ENCODE measurements around the gene DUSP5. TPM values are rescaled to one million over a fixed set of nuclear protein-coding genes. Genes with fewer than 3 reads are reported as not detected.

Gene DUSP5
- total RNA-seq, 1 experiment from 2014 or later: 30.1 TPM

- H3K9me3 ChIP-seq (ENCODE audit: control insufficient read depth, insufficient read depth, low read depth, low read length): no peaks in the 10 kb centered on the region
- ChIA-PET POLR2A (interaction anchor here (0.6 kb wide), 1 partner anchor 347 kb away, joined by 4 read pairs; no protein-coding TSS in a partner anchor), CTCF (no interaction called here)
- H3K4me1 ChIP-seq (ENCODE audit: control insufficient read depth, insufficient read depth, low read length): peaks cover 11% of the 10 kb centered on the region
- ATAC-seq (no peak; the same call in 1 of the 2 replicates), DNase-seq (ENCODE audit: low read depth, low spot score) (peak; percentile 36)
- no TSS peak for BruUV-seq (replicated peaks)
- H3K27me3 ChIP-seq (ENCODE audit: control insufficient read depth, insufficient read depth, low read length): no peaks in the 10 kb centered on the region
- H3K36me3 ChIP-seq (ENCODE audit: control insufficient read depth, insufficient read depth, low read length): no peaks in the 10 kb centered on the region
- TF ChIP-seq SIN3A (IDR thresholded peaks at IDR 0.05; ENCODE audit: borderline replicate concordance, insufficient read depth, low read depth, low read length) (no peak), POLR2AphosphoS5 (IDR thresholded peaks at IDR 0.05; ENCODE audit: low read depth, low read length) (no peak)
- intact Hi-C loops (cut with micrococcal nuclease; ENCODE audit: unreplicated experiment): no loop called here
- peak overlapping the region; percentile 1; the same call in 1 of the 2 replicates for H3K27ac ChIP-seq (ENCODE audit: low read length)
- in situ Hi-C loops (cut with HindIII; ENCODE audit: low pct_unique_long_range_greater_than_20kb, low sequenced_read_pairs): no loop called here
- H3K4me3 ChIP-seq (ENCODE audit: low read depth in 2 of 2, low read length in 2 of 2): no peak overlapping the region
Observed at GRCh38 chr10:110487411-110488331, 10.0 kb upstream of the DUSP5 start.

- Histone ChIP-seq H3K4me3 (ENCODE audit: low read depth in 2 of 2, low read length in 2 of 2) (no peak overlapping the region), H3K27ac (ENCODE audit: low read length) (peak overlapping the region; percentile 1; the same call in 1 of the 2 replicates), H3K36me3 (ENCODE audit: control insufficient read depth, insufficient read depth, low read length) (no peaks in the 10 kb centered on the region), H3K9me3 (ENCODE audit: control insufficient read depth, insufficient read depth, low read depth, low read length) (no peaks in the 10 kb centered on the region), H3K4me1 (ENCODE audit: control insufficient read depth, insufficient read depth, low read length) (peaks cover 11% of the 10 kb centered on the region), H3K27me3 (ENCODE audit: control insufficient read depth, insufficient read depth, low read length) (no peaks in the 10 kb centered on the region)
- ChIA-PET POLR2A (no interaction called here), CTCF (no interaction called here)
- no peak for TF ChIP-seq POLR2AphosphoS5 (IDR thresholded peaks at IDR 0.05; ENCODE audit: low read depth, low read length)
- no peak for TF ChIP-seq CTCF (IDR thresholded peaks at IDR 0.05)
- no peak for TF ChIP-seq TCF7L2 (IDR thresholded peaks at IDR 0.05; ENCODE audit: low read depth, low read length)
- no peak for TF ChIP-seq SIN3A (IDR thresholded peaks at IDR 0.05; ENCODE audit: borderline replicate concordance, insufficient read depth, low read depth, low read length)
- no peak for TF ChIP-seq REST (IDR thresholded peaks at IDR 0.05; ENCODE audit: insufficient read depth in 1 of 2, low read depth in 2 of 2, low read length in 1 of 2)
- DNase-seq (ENCODE audit: low read depth, low spot score) (no peak), ATAC-seq (no peak; the same call in 1 of the 2 replicates)
- intact Hi-C loops (cut with micrococcal nuclease; ENCODE audit: unreplicated experiment) (no loop called here), in situ Hi-C loops (cut with HindIII; ENCODE audit: low pct_unique_long_range_greater_than_20kb, low sequenced_read_pairs) (no loop called here)
- no TSS peak for BruUV-seq (replicated peaks)
Observed at GRCh38 chr10:110488332-110488681, 9.4 kb upstream of the DUSP5 start.

- ChIA-PET POLR2A (no interaction called here), CTCF (no interaction called here)
- Histone ChIP-seq H3K27me3 (ENCODE audit: control insufficient read depth, insufficient read depth, low read length) (no peaks in the 10 kb centered on the region), H3K27ac (ENCODE audit: low read length) (no peak overlapping the region), H3K4me1 (ENCODE audit: control insufficient read depth, insufficient read depth, low read length) (peaks cover 14% of the 10 kb centered on the region), H3K4me3 (ENCODE audit: low read depth in 2 of 2, low read length in 2 of 2) (no peak overlapping the region), H3K36me3 (ENCODE audit: control insufficient read depth, insufficient read depth, low read length) (no peaks in the 10 kb centered on the region), H3K9me3 (ENCODE audit: control insufficient read depth, insufficient read depth, low read depth, low read length) (no peaks in the 10 kb centered on the region)
- intact Hi-C loops (cut with micrococcal nuclease; ENCODE audit: unreplicated experiment) (no loop called here), in situ Hi-C loops (cut with HindIII; ENCODE audit: low pct_unique_long_range_greater_than_20kb, low sequenced_read_pairs) (no loop called here)
- ATAC-seq: no peak
- BruUV-seq (replicated peaks): no TSS peak
- DNase-seq (ENCODE audit: low read depth, low spot score): no peak
- TF ChIP-seq REST (IDR thresholded peaks at IDR 0.05; ENCODE audit: insufficient read depth in 1 of 2, low read depth in 2 of 2, low read length in 1 of 2) (no peak), POLR2AphosphoS5 (IDR thresholded peaks at IDR 0.05; ENCODE audit: low read depth, low read length) (no peak)
Observed at GRCh38 chr10:110488940-110489339, 8.8 kb upstream of the DUSP5 start.
